Fibroblast of the conjunctiva (primary cell): Measurements from ENCODE around the gene TEX11.
"Not testable (repeated sequence)": the region's sequence is repeated elsewhere in the genome, so short reads cannot be mapped to it uniquely, and the experiment has no call there.

Experiments
- DNase-seq: peaks from one replicate; pipeline ENCODE4 v3.0.0-alpha.2; 2010; ENCODE audit warnings: low read depth

TEX11 gene

GRCh38 chrX:70755850-70756249 lies 152.7 kb downstream of the TEX11 start:
- no peak for DNase-seq

- DNase-seq = no peak
Observed at GRCh38 chrX:70754169-70754848, 154.2 kb downstream of the TEX11 start.

GRCh38 chrX:70733774-70734173 lies 174.7 kb downstream of the TEX11 start:
- DNase-seq = not testable (repeated sequence)

- DNase-seq = not testable (repeated sequence)
Observed at GRCh38 chrX:70727961-70728360, 180.6 kb downstream of the TEX11 start.

- no peak for DNase-seq
Observed at GRCh38 chrX:70720721-70721120, 187.8 kb downstream of the TEX11 start.

GRCh38 chrX:70711336-70711735 lies 197.2 kb downstream of the TEX11 start:
- not testable (repeated sequence) for DNase-seq

- no peak for DNase-seq
Observed at GRCh38 chrX:70694339-70695122, 214.0 kb downstream of the TEX11 start.

GRCh38 chrX:70679455-70679854 lies 229.1 kb downstream of the TEX11 start:
- not testable (repeated sequence) for DNase-seq

- no peak for DNase-seq
Observed at GRCh38 chrX:70675284-70675683, 233.2 kb downstream of the TEX11 start.

GRCh38 chrX:70672326-70672725 lies 236.2 kb downstream of the TEX11 start:
- no peak for DNase-seq

GRCh38 chrX:70669120-70669519 lies 239.4 kb downstream of the TEX11 start:
- no peak for DNase-seq

- peak; percentile 3 for DNase-seq
Observed at GRCh38 chrX:70664726-70665125, 243.8 kb downstream of the TEX11 start.

- DNase-seq = not testable (repeated sequence)
Observed at GRCh38 chrX:70661124-70661523, 247.4 kb downstream of the TEX11 start.

- DNase-seq = not testable (repeated sequence)
Observed at GRCh38 chrX:70657546-70657945, 251.0 kb downstream of the TEX11 start.

- DNase-seq = no peak
Observed at GRCh38 chrX:70656304-70656703, 252.2 kb downstream of the TEX11 start.

GRCh38 chrX:70647910-70648309 lies 260.6 kb downstream of the TEX11 start:
- not testable (repeated sequence) for DNase-seq

GRCh38 chrX:70636218-70636617 lies 272.3 kb downstream of the TEX11 start:
- DNase-seq = no peak

GRCh38 chrX:70635669-70636068 lies 272.8 kb downstream of the TEX11 start:
- no peak for DNase-seq

GRCh38 chrX:70635227-70635626 lies 273.3 kb downstream of the TEX11 start:
- DNase-seq = no peak

- DNase-seq = no peak
Observed at GRCh38 chrX:70621743-70622142, 286.8 kb downstream of the TEX11 start.

- no peak for DNase-seq
Observed at GRCh38 chrX:70618467-70618866, 290.0 kb downstream of the TEX11 start.

GRCh38 chrX:70613295-70613694 lies 295.2 kb downstream of the TEX11 start:
- DNase-seq = no peak

- DNase-seq = no peak
Observed at GRCh38 chrX:70605352-70605751, 303.2 kb downstream of the TEX11 start.
